KG1 (cell line): ENCODE measurements around the gene MAMDC2.

Experiments
- DNase-seq: peaks from one replicate; lab custom pipeline; 2025; lab: John Stamatoyannopoulos, UW

Gene MAMDC2

DNA sequence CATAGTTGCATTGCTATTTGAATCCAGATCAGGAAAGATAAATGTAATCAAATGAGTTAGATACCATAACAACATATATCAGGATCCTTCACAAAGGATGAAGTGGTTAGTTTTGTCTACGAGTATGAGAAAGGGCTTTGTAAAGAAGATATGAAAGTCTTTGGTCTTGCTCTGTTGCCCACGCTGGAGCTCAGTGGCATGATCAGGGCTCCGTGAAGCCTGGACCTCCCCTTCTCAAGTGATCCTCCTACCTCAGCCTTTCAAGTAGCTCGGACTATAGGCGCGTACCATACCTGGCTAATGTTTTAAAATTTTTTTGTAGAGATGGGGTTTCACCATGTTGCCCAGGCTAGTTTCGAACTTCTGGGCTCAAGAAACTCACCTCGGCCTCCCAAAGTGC, 217.0 kb downstream of the MAMDC2 start:
- no peak for DNase-seq

DNA sequence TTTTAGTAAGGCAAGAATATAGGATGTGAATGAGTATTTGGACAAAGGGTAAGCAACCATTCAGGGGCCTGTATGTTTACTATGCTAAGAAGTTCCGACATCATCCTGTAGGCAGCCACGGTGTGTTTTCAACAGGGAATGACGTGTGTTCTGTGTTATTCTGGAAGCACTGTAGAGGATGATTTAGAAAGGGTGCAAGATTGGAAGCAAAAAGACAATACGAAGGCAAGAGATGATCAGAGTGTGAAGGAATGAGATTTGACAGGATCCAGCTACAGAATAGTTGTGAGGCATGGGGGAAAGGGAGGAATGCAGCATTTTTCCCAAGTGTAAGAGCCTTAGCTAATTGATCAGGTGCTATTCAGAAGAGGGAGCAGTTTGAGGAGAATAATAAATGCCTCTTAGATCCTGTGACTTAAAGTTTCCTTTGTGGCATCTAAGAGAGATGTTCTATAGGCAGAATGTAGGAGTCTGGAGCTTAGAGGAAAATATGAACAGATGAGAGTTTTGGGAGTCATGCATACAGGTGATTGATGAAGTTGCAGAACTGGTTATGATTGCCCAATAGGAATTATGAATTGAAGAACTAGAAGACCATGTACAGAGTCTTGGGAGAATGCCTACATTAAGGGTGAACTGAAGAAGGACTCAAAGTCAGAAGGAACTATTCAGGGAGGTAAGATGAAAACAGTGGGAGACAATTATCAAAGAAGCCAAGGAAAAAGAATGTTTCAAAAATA, 217.7 kb downstream of the MAMDC2 start:
- no peak for DNase-seq

DNA sequence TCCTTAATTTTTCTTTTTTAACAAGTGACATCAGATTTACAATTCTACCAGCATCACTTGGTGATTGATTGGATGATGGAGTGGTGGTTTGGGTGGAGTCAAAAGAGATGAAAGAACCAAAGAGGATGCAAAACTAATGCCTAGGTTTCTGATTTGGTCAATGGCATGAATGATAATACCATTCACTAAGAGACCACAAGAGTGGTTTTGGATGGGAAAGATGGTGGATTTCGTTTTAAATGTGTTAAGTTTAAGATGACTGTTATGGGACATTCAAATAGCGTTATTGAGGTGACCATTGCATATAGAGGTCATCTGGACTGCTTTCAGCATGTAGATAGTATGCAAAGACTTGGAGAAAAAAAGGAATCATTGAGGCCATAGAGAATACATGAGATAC, 218.7 kb downstream of the MAMDC2 start:
- no peak for DNase-seq

DNA sequence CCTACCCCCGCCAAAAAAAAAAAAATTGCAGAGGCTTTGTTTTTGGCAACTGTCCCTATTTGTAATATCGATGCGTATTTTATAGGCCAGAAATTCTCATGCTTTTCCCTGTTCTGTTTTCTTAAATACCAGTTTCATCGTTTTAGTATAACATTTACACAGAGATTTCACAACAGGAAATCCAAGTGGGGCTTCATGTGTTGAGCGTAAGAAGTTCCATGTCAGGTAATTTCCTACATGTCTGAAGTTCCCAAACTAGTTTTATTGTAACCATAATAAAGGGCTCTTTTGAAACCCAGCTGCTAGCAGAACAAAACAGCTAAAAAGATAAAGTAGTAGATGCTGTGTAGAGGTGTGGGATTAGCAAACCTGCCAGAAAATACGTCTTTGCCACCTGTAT, 219.3 kb downstream of the MAMDC2 start:
- no peak for DNase-seq

DNA sequence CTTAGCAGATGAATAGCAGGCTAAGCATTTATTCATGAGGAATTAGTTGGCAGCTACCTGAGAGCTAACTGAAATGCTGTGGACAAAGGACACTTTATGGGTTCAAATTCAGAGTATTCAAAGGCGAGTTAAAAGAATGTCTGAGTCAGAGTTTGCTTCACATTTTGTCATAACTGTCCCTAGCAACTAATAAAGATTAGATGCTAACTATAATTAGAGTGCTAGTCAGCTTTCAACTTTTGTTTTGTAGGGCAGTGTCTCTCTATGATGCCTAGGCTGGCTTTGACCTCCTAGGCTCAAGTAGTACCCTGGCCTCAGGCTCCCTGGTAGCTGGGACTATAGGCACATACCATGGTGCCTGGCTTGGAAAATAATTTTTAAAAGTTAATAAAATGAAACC, 219.8 kb downstream of the MAMDC2 start:
- no peak for DNase-seq
